GM18507 (cell line): ENCODE data around the gene RALGDS.

Source experiments
- DNase-seq: peaks from one replicate; pipeline ENCODE4 v3.0.0; 2011; ENCODE audit warnings: low read depth; ENCODE audit not compliant: insufficient read length; ENCODE audit errors: extremely low spot score
- FAIRE-seq: peaks from 2 replicates; lab custom pipeline; 2011; peaks lifted over from hg19 to GRCh38; lab: Jason Lieb, UNC

The RALGDS gene

GRCh38 chr9:133139246-133140173 lies 18.5 kb upstream of the RALGDS start:
- FAIRE-seq (no peak), DNase-seq (no peak)

GRCh38 chr9:133137451-133138231 lies 16.6 kb upstream of the RALGDS start:
- FAIRE-seq = no peak
- no peak for DNase-seq

- no peak for DNase-seq
- no peak for FAIRE-seq
Measured at GRCh38 chr9:133135146-133135745, 14.2 kb upstream of the RALGDS start.

GRCh38 chr9:133134388-133135145 lies 13.5 kb upstream of the RALGDS start:
- FAIRE-seq (no peak), DNase-seq (no peak)

GRCh38 chr9:133133681-133134387 lies 12.8 kb upstream of the RALGDS start:
- FAIRE-seq (peak; percentile 94), DNase-seq (peak; percentile 93)

- DNase-seq = no peak
- no peak for FAIRE-seq
Measured at GRCh38 chr9:133132174-133132573, 11.1 kb upstream of the RALGDS start.

- FAIRE-seq = no peak
- DNase-seq = no peak
Measured at GRCh38 chr9:133131506-133131905, 10.5 kb upstream of the RALGDS start.

GRCh38 chr9:133130685-133131244 lies 9.7 kb upstream of the RALGDS start:
- DNase-seq = no peak
- peak; percentile 81 for FAIRE-seq

- DNase-seq (no peak), FAIRE-seq (no peak)
Measured at GRCh38 chr9:133129001-133129795, 8.2 kb upstream of the RALGDS start.

- no peak for FAIRE-seq
- no peak for DNase-seq
Measured at GRCh38 chr9:133128152-133128551, 7.1 kb upstream of the RALGDS start.

- DNase-seq = no peak
- no peak for FAIRE-seq
Measured at GRCh38 chr9:133127340-133127981, 6.4 kb upstream of the RALGDS start.

- FAIRE-seq = no peak
- no peak for DNase-seq
Measured at GRCh38 chr9:133126697-133127339, 5.8 kb upstream of the RALGDS start.

- peak; percentile 62 for FAIRE-seq
- DNase-seq = no peak
Measured at GRCh38 chr9:133125941-133126696, 5.1 kb upstream of the RALGDS start.

GRCh38 chr9:133124907-133125275 lies 3.9 kb upstream of the RALGDS start:
- FAIRE-seq (no peak), DNase-seq (no peak)

- FAIRE-seq (no peak), DNase-seq (no peak)
Measured at GRCh38 chr9:133124123-133124906, 3.3 kb upstream of the RALGDS start.
